Gastrocnemius medialis (tissue), 4 donors: Measurements from ENCODE around the gene SLC17A8.

Experiments used
- CTCF ChIP-seq, 5 experiments: fragments of 450-650 bp in 3 of 5; fragments of 200-600 bp in 2 of 5; sonication (generic) in 2 of 5; IDR thresholded peaks in 4 of 5; conservative IDR thresholded peaks in 1 of 5; 1 replicate in 4 of 5; 2 replicates in 1 of 5; pipeline ENCODE4 v1.5.1; 2016 to 2019; ENCODE audit warnings: antibody characterized with exemption in 5 of 5, mild to moderate bottlenecking in 3 of 5, moderate library complexity in 3 of 5
- POLR2A ChIP-seq, 2 donors: fragments of 450-650 bp; IDR thresholded peaks; one replicate each; pipeline ENCODE4 v1.6.1; 2017; ENCODE audit warnings: antibody characterized with exemption in 2 of 2, mild to moderate bottlenecking in 2 of 2, moderate library complexity in 2 of 2

- TF ChIP-seq CTCF (IDR thresholded peaks at IDR 0.05 in 4 of 5, conservative IDR thresholded peaks at IDR 0.05 in 1 of 5) (no peak), POLR2A (IDR thresholded peaks at IDR 0.05) (no peak)
These were observed 104.6 kb downstream of the SLC17A8 start for GRCh38 chr12:100461330-100461973.
